K562 (cell line): ENCODE measurements around the gene TKTL1. TPM values are rescaled to one million over a fixed set of nuclear protein-coding genes. Genes with fewer than 3 reads are reported as not detected.

Experiments used
- ATAC-seq: fragments of 200-7000 bp; cut with Tn5 transposase; 3 replicates; pipeline ENCODE4 v1.9.1; 2020; ENCODE audit warnings: moderate library complexity
- BruUV-seq: library from RNA; stranded (reverse); fragments of 400-500 nt; replicated peaks from 2 replicates; lab custom pipeline; 2021; lab: Mats Ljungman, UMichigan
- CTCF ChIA-PET: fragments of 300-600 bp; formaldehyde crosslinking; extraction: SDS; loops from one replicate; lab custom pipeline; 2021; ENCODE audit warnings: low intra/inter-chr PET ratio; lab: Yijun Ruan, JAX
- POLR2A ChIA-PET: fragments of 300-600, 350-650 bp; sonication (Branson Sonifier 250); formaldehyde crosslinking; extraction: SDS; loops from one replicate; lab custom pipeline; 2021; ENCODE audit warnings: antibody characterized with exemption, inconsistent platforms; lab: Yijun Ruan, JAX
- DNase-seq, 4 experiments: peaks; one replicate each; pipeline versions ENCODE4 v3.0.0 to v3.0.0-alpha.2; 2011 to 2018; ENCODE audit warnings: low spot score in 3 of 4, mixed read lengths in 3 of 4; ENCODE audit errors: extremely low read depth in 1 of 4
- FAIRE-seq: peaks from 2 replicates; lab custom pipeline; 2011; peaks lifted over from hg19 to GRCh38; lab: Jason Lieb, UNC
- H2AFZ ChIP-seq: 2 replicates; pipeline ENCODE4 v1.6.0; 2011; ENCODE audit warnings: low read depth, low read length, control low read depth, inconsistent platforms
- H3K27ac ChIP-seq: fragments of 200-600 bp; 3 replicates; pipeline ENCODE4 v1.8.0; 2011; ENCODE audit warnings: low read depth, mild to moderate bottlenecking, control low read depth, inconsistent platforms, low read length, moderate library complexity, mixed read lengths; ENCODE audit errors: extremely low read depth
- H3K27me3 ChIP-seq, 2 experiments: fragments of 300-600 bp in 1 of 2; 2 replicates in 1 of 2; 3 replicates in 1 of 2; pipeline versions ENCODE4 v1.6.0 to v1.8.0; 2011; ENCODE audit warnings: inconsistent platforms in 2 of 2, low read length in 2 of 2, mild to moderate bottlenecking in 1 of 2, mixed read lengths in 1 of 2, moderate library complexity in 1 of 2; ENCODE audit not compliant: control insufficient read depth in 2 of 2, insufficient read depth in 2 of 2
- H3K36me3 ChIP-seq: fragments of 300-600 bp; 3 replicates; pipeline ENCODE4 v1.8.0; 2011; ENCODE audit warnings: mild to moderate bottlenecking, low read length, inconsistent platforms; ENCODE audit not compliant: control insufficient read depth, insufficient read depth
- H3K4me1 ChIP-seq, 2 experiments: fragments of 200-600 bp in 1 of 2; replicated peaks in 1 of 2; 2 replicates in 1 of 2; 3 replicates in 1 of 2; pipeline versions ENCODE4 v1.5.1 to v1.8.0; 2011; ENCODE audit warnings: inconsistent platforms in 2 of 2, low read length in 2 of 2, mild to moderate bottlenecking in 1 of 2, mixed read lengths in 1 of 2, moderate library complexity in 1 of 2; ENCODE audit not compliant: control insufficient read depth in 2 of 2, insufficient read depth in 2 of 2
- H3K4me2 ChIP-seq: 2 replicates; pipeline ENCODE4 v1.6.1; 2011; ENCODE audit warnings: low read length, control low read depth, inconsistent platforms, mixed read lengths; ENCODE audit not compliant: insufficient read depth
- H3K4me3 ChIP-seq: fragments of 200-600 bp; sonication (generic), shearing (Covaris generic); 2 replicates; pipeline ENCODE4 v1.5.1; 2016; ENCODE audit warnings: control low read depth, inconsistent platforms
- H3K79me2 ChIP-seq: fragments of 200-600 bp; 3 replicates; pipeline ENCODE4 v1.8.0; 2011; ENCODE audit warnings: low read length, inconsistent platforms; ENCODE audit not compliant: control insufficient read depth, insufficient read depth
- H3K9ac ChIP-seq, 2 experiments: 2 replicates each; pipeline versions ENCODE4 v1.6.0 to v1.6.1; 2011; ENCODE audit warnings: low read depth in 2 of 2, low read length in 2 of 2, control low read depth in 1 of 2, inconsistent platforms in 1 of 2, mild to moderate bottlenecking in 1 of 2, mixed read lengths in 1 of 2; ENCODE audit not compliant: insufficient read depth in 1 of 2
- H3K9me1 ChIP-seq: one replicate; pipeline ENCODE4 v1.6.0; 2011; ENCODE audit warnings: inconsistent platforms, mild to moderate bottlenecking, low read length, moderate library complexity; ENCODE audit not compliant: control insufficient read depth, insufficient read depth
- H3K9me3 ChIP-seq: replicated peaks from 2 replicates; pipeline ENCODE4 v1.5.1; 2011; ENCODE audit warnings: low read depth, low read length, inconsistent platforms; ENCODE audit not compliant: control insufficient read depth, insufficient read depth
- H4K20me1 ChIP-seq: replicated peaks from 2 replicates; pipeline ENCODE4 v1.6.1; 2011; ENCODE audit warnings: low read length, inconsistent platforms, mixed read lengths; ENCODE audit not compliant: control insufficient read depth, insufficient read depth
- CAMTA2 ChIP-seq: fragments of 250-450 bp; sonication (Bioruptor Pico); conservative IDR thresholded peaks from 2 replicates; pipeline ENCODE4 v1.5.1; 2022
- RBM22 ChIP-seq: fragments of 200-400 bp; formaldehyde crosslinking; IDR thresholded peaks from 2 replicates; pipeline ENCODE4 v1.6.1; 2018; ENCODE audit warnings: low read length, low read depth; ENCODE audit not compliant: poor library complexity, severe bottlenecking
- SFPQ ChIP-seq: fragments of 200-400 bp; formaldehyde crosslinking; IDR thresholded peaks from 2 replicates; pipeline ENCODE4 v1.6.1; 2017; ENCODE audit warnings: mild to moderate bottlenecking, low read depth, low read length, moderate library complexity
- WGBS: fragments of 100-300 bp; shearing (Covaris generic); methylation state at CpG from one replicate; pipeline ENCODE4 v1.1.6; 2016; ENCODE audit warnings: low coverage, mixed read lengths; ENCODE audit not compliant: insufficient coverage; ENCODE audit errors: missing lambda C conversion rate; 5-methylcytosine and 5-hydroxymethylcytosine counted together
- in situ Hi-C: fragments of 300-500 bp; cut with MboI; formaldehyde crosslinking; loops from 4 replicates; pipeline ENCODE4 v1.15.0; 2018; ENCODE audit warnings: inconsistent platforms, mixed read lengths
- intact Hi-C: fragments of 100-400 bp; cut with micrococcal nuclease; formaldehyde crosslinking; loops from 2 replicates; pipeline ENCODE4 v1.14.2; 2022
- polyA plus RNA-seq, 8 experiments: library from polyadenylated mRNA; depleted of rRNA in 4 of 8; stranded (reverse) in 5 of 8; unstranded in 3 of 8; fragments of >200 nt; fragmentation: Nextera tagmentation in 2 of 8; fragmentation: Illumina TruSeq in 1 of 8; extraction: Ambion mirVana in 2 of 8; extraction: Trizol in 1 of 8; gene quantifications; 2 replicates each; pipeline versions ENCODE4 v1.2.1 to v1.2.3, GENCODE V29; 2011 to 2014; ENCODE audit warnings: inconsistent platforms in 1 of 8, missing spikeins in 1 of 8
- total RNA-seq, 7 experiments: library from RNA; depleted of rRNA in 6 of 7; stranded (reverse); fragments of >200 nt in 6 of 7; fragmentation: Illumina TruSeq in 2 of 7; extraction: Trizol in 2 of 7; gene quantifications; 2 replicates each; pipeline versions ENCODE4 v1.2.1 to v1.2.3, GENCODE V29; 2011 to 2021; ENCODE audit warnings: low replicate concordance in 1 of 7
- TF ChIP-seq, protein P1 (sequence below), 2 experiments: fragments of 450-650 bp in 1 of 2; sonication (generic) in 1 of 2; formaldehyde crosslinking; conservative IDR thresholded peaks; 2 replicates each; pipeline versions ENCODE4 v1.4.0 to v1.8.1; 2020 to 2022; ENCODE audit warnings: mild to moderate bottlenecking in 1 of 2, missing genetic modification reagents in 1 of 2

TKTL1 gene
- total and polyA plus RNA-seq, 9 of the 15 experiments (the other 6 are each of a cell fraction or from before 2014, with no cell fraction given), result 0.18 to 0.71 (median 0.38) TPM

DNA sequence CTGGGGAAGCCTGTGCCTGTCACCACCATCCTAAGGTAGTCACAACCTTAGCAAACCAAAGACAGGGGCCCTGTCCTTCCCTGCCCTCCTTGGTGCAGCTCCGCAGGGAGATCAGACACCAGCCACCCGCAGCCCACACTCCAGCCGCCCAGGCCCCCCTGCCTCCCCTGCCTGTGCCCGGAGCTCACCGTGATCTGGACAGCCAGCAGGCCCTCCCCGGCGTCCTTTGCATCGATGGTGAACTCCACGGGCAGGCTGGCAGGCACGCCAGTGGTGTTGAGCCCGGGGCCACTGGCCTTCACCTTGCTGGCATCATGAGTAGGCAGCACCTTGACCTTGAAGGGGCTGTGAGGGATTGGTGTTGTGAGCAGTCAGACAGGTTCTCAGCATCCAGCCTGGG lies 62.4 kb downstream of the TKTL1 start:
- ChIA-PET POLR2A (interaction anchor here (0.6 to 1.6 kb wide), 4 partner anchors 9 to 20 kb away, joined by 3 to 4 read pairs (median 4); no protein-coding TSS in a partner anchor), CTCF (no interaction called here)
- intact Hi-C loops (no loop called here), in situ Hi-C loops (no loop called here)
- DNase-seq (no peak), FAIRE-seq (no peak), ATAC-seq (no peak)
- no peaks in the 10 kb centered on the region for H3K79me2 ChIP-seq
- H3K27me3 ChIP-seq, result no peaks in the 10 kb centered on the region
- no peak overlapping the region for H3K4me3 ChIP-seq
- TF ChIP-seq, protein P1, sequence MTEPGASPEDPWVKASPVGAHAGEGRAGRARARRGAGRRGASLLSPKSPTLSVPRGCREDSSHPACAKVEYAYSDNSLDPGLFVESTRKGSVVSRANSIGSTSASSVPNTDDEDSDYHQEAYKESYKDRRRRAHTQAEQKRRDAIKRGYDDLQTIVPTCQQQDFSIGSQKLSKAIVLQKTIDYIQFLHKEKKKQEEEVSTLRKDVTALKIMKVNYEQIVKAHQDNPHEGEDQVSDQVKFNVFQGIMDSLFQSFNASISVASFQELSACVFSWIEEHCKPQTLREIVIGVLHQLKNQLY (CRISPR knock-in tag; conservative IDR thresholded peaks at IDR 0.05), result no peak
- TF ChIP-seq RBM22, result peak; percentile 12
- no peak for TF ChIP-seq SFPQ
- TF ChIP-seq CAMTA2, result no peak
- no peaks in the 10 kb centered on the region for H3K9me3 ChIP-seq
- H4K20me1 ChIP-seq, result no peaks in the 10 kb centered on the region
- no TSS peak for BruUV-seq
- H3K9ac ChIP-seq, result no peak overlapping the region; a peak in 1 of 4 replicates
- WGBS, result no CpG with 5 or more reads among the region's 11 CpGs
- H3K4me1 ChIP-seq, result peaks cover 0 to 25% of the 10 kb centered on the region in 2 experiments; a peak in 1 of 5 replicates
- H3K9me1 ChIP-seq, result no peaks in the 10 kb centered on the region
- no peak overlapping the region for H2AFZ ChIP-seq
- no peak overlapping the region for H3K4me2 ChIP-seq
- peaks cover 98% of the 10 kb centered on the region; the same call in 2 of the 3 replicates for H3K36me3 ChIP-seq
- no peak overlapping the region for H3K27ac ChIP-seq
